CD4-positive, alpha-beta T cell treated with Interferon gamma for 1 hour (primary cell): ENCODE results near the gene TNFAIP8L1.

Source experiments
- DNase-seq: peaks from one replicate; pipeline ENCODE4 v3.0.0-alpha.2; 2020

TNFAIP8L1 gene

GRCh38 chr19:4682417-4683200 lies 43.3 kb downstream of the TNFAIP8L1 start:
- no peak for DNase-seq

GRCh38 chr19:4684312-4685095 lies 45.2 kb downstream of the TNFAIP8L1 start:
- no peak for DNase-seq

GRCh38 chr19:4686700-4687099 lies 47.4 kb downstream of the TNFAIP8L1 start:
- no peak for DNase-seq

- no peak for DNase-seq
Observed at GRCh38 chr19:4687396-4687795, 48.1 kb downstream of the TNFAIP8L1 start.

GRCh38 chr19:4688587-4688986 lies 49.3 kb downstream of the TNFAIP8L1 start:
- DNase-seq = no peak

GRCh38 chr19:4689403-4689802 lies 50.1 kb downstream of the TNFAIP8L1 start:
- no peak for DNase-seq

GRCh38 chr19:4690361-4690760 lies 51.0 kb downstream of the TNFAIP8L1 start:
- DNase-seq = no peak

GRCh38 chr19:4691373-4691772 lies 52.1 kb downstream of the TNFAIP8L1 start:
- no peak for DNase-seq

GRCh38 chr19:4692251-4693077 lies 53.1 kb downstream of the TNFAIP8L1 start:
- no peak for DNase-seq

GRCh38 chr19:4693078-4693350 lies 53.7 kb downstream of the TNFAIP8L1 start:
- no peak for DNase-seq

- DNase-seq = no peak
Observed at GRCh38 chr19:4693471-4694121, 54.3 kb downstream of the TNFAIP8L1 start.

- no peak for DNase-seq
Observed at GRCh38 chr19:4694211-4694987, 55.1 kb downstream of the TNFAIP8L1 start.

GRCh38 chr19:4695224-4695731 lies 56.0 kb downstream of the TNFAIP8L1 start:
- no peak for DNase-seq

GRCh38 chr19:4697304-4697703 lies 58.0 kb downstream of the TNFAIP8L1 start:
- no peak for DNase-seq

GRCh38 chr19:4699826-4700692 lies 60.7 kb downstream of the TNFAIP8L1 start:
- no peak for DNase-seq

- no peak for DNase-seq
Observed at GRCh38 chr19:4700693-4700970, 61.3 kb downstream of the TNFAIP8L1 start.

- DNase-seq = no peak
Observed at GRCh38 chr19:4701557-4701956, 62.2 kb downstream of the TNFAIP8L1 start.

- no peak for DNase-seq
Observed at GRCh38 chr19:4702764-4703163, 63.4 kb downstream of the TNFAIP8L1 start.

GRCh38 chr19:4703671-4704316 lies 64.5 kb downstream of the TNFAIP8L1 start:
- no peak for DNase-seq

- no peak for DNase-seq
Observed at GRCh38 chr19:4704317-4704673, 65.0 kb downstream of the TNFAIP8L1 start.
